Upper lobe of right lung (tissue), 1 donor: ENCODE measurements around the gene FAM149B1. TPM values are rescaled to one million over a fixed set of nuclear protein-coding genes. Genes with fewer than 3 reads are reported as not detected.

Experiments
- ATAC-seq: fragments of 200-7000 bp; cut with Tn5 transposase; one replicate; pipeline ENCODE4 v1.9.1; 2020; ENCODE audit warnings: mild to moderate bottlenecking, moderate library complexity
- DNase-seq: peaks from one replicate; pipeline ENCODE4 v3.0.0-alpha.2; 2020
- H3K27ac ChIP-seq: fragments of 200-600 bp; one replicate; pipeline ENCODE4 v1.8.0; 2022
- H3K27me3 ChIP-seq: fragments of 200-600 bp; one replicate; pipeline ENCODE4 v1.8.0; 2022; ENCODE audit warnings: mild to moderate bottlenecking
- H3K36me3 ChIP-seq: fragments of 200-600 bp; one replicate; pipeline ENCODE4 v1.8.0; 2022
- H3K4me1 ChIP-seq: fragments of 200-600 bp; one replicate; pipeline ENCODE4 v1.8.0; 2022
- H3K4me3 ChIP-seq: fragments of 200-600 bp; one replicate; pipeline ENCODE4 v1.8.0; 2022; ENCODE audit warnings: mild to moderate bottlenecking
- H3K9me3 ChIP-seq: fragments of 200-600 bp; one replicate; pipeline ENCODE4 v1.8.0; 2022
- CTCF ChIP-seq: fragments of 200-600 bp; IDR thresholded peaks from one replicate; pipeline ENCODE4 v1.8.0; 2022; ENCODE audit warnings: antibody characterized with exemption
- intact Hi-C: fragments of 100-400 bp; cut with DNase I; formaldehyde crosslinking; loops from one replicate; pipeline ENCODE4 v1.11.0; 2022
- total RNA-seq: library from RNA; stranded (reverse); fragmentation: NEBNext Ultra II Directional; extraction: Animal tissue kit (Norgen Biotek cat#: 25700); gene quantifications from one replicate; pipeline ENCODE4 v1.2.1, GENCODE V29; 2021
- donor health status: DM: no; HTN: yes; CAD: no; lungs with severe emphysema.

Gene FAM149B1
- total RNA-seq, 1 donor from 2014 or later = 18.6 TPM

GRCh38 chr10:73215749-73216148 lies 47.8 kb downstream of the FAM149B1 start:
- Histone ChIP-seq H3K27ac (no peak overlapping the region), H3K4me1 (no peaks in the 10 kb centered on the region), H3K4me3 (no peak overlapping the region), H3K27me3 (no peaks in the 10 kb centered on the region), H3K36me3 (peaks cover 16% of the 10 kb centered on the region), H3K9me3 (no peaks in the 10 kb centered on the region)
- intact Hi-C loops = no loop called here
- TF ChIP-seq CTCF = no peak
- ATAC-seq = no peak
- DNase-seq = no peak

DNA sequence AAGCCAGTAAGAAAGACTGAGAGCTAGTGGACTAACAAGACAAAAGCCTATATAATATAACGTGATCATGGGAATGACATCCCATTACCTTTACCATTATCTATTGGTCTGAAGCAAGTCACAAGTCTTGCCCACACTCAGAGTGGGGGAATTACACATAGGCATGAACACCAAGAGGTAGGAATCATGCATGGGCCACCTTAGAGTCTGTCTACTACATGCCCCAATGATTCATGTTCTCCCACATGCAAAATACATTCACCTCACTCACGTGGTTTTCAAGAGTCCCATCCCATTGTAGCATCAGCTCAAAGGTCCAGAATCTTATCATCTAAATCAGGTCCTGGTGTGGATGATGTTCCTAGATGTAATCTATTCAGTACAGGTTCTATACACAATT lies 49.7 kb downstream of the FAM149B1 start:
- no peak for DNase-seq
- peaks cover 16% of the 10 kb centered on the region for H3K36me3 ChIP-seq
- intact Hi-C loops = no loop called here

GRCh38 chr10:73218431-73219191 lies 50.7 kb downstream of the FAM149B1 start:
- Histone ChIP-seq H3K27me3 (no peaks in the 10 kb centered on the region), H3K36me3 (peaks cover 16% of the 10 kb centered on the region), H3K27ac (no peak overlapping the region), H3K4me1 (no peaks in the 10 kb centered on the region), H3K4me3 (no peak overlapping the region), H3K9me3 (no peaks in the 10 kb centered on the region)
- intact Hi-C loops = no loop called here
- ATAC-seq (no peak), DNase-seq (no peak)
- peak; percentile 17 for TF ChIP-seq CTCF

More for the DNA sequence above, 49.7 kb downstream of the FAM149B1 start:
- no peak for ATAC-seq
- Histone ChIP-seq H3K27ac (no peak overlapping the region), H3K4me3 (no peak overlapping the region), H3K9me3 (no peaks in the 10 kb centered on the region), H3K27me3 (no peaks in the 10 kb centered on the region), H3K4me1 (no peaks in the 10 kb centered on the region)
- no peak for TF ChIP-seq CTCF

DNA sequence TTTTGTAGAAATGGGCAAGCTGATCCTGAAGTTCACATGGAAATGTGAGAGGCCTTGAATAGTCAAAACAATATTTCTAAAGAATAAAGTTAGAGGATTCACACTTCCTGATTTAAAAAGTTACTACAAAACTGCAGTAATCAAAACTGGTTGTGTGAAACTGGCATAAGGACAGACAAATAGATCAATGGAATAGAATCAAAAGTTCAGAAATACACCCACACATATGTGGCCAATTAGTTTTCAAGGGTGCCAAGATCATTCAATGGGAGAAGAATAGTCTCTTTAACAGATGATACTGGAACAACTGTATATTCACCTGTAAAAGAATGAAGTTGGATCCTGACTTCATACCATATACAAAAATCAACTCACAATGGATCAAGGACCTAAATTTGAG lies 51.5 kb downstream of the FAM149B1 start:
- Histone ChIP-seq H3K4me1 (no peaks in the 10 kb centered on the region), H3K27ac (no peak overlapping the region), H3K9me3 (no peaks in the 10 kb centered on the region), H3K27me3 (no peaks in the 10 kb centered on the region), H3K36me3 (peaks cover 16% of the 10 kb centered on the region), H3K4me3 (no peak overlapping the region)
- DNase-seq (no peak), ATAC-seq (no peak)
- no peak for TF ChIP-seq CTCF
- intact Hi-C loops = no loop called here

DNA sequence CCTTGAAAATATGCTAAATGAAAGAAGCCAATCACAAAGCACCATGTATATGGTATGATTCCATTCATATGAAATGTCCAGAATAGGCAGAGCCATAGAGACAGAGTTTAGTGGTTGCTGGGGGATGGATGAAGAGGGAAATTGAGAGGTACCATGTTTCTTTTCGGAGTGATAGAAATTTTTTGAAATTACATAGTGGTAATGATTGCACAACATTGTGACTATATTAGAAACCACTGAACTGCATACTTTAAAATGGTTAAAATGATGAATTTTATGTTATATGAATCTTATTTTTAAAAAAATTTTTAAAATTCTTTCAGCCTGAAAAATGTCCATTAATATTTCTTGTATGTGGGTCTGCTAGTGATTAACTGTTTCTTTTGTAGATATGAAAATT lies 53.1 kb downstream of the FAM149B1 start:
- Histone ChIP-seq H3K27me3 (no peaks in the 10 kb centered on the region), H3K36me3 (peaks cover 16% of the 10 kb centered on the region), H3K4me1 (no peaks in the 10 kb centered on the region), H3K27ac (no peak overlapping the region), H3K9me3 (no peaks in the 10 kb centered on the region), H3K4me3 (no peak overlapping the region)
- ATAC-seq = no peak
- DNase-seq = no peak
- intact Hi-C loops = no loop called here
- no peak for TF ChIP-seq CTCF

GRCh38 chr10:73225518-73225917 lies 57.6 kb downstream of the FAM149B1 start:
- intact Hi-C loops = no loop called here
- Histone ChIP-seq H3K27me3 (no peaks in the 10 kb centered on the region), H3K27ac (no peak overlapping the region), H3K9me3 (no peaks in the 10 kb centered on the region), H3K36me3 (no peaks in the 10 kb centered on the region), H3K4me3 (no peak overlapping the region), H3K4me1 (no peaks in the 10 kb centered on the region)
- DNase-seq (no peak), ATAC-seq (no peak)
- no peak for TF ChIP-seq CTCF
